GM19324 (cell line): ENCODE results near the gene ZXDC.

Source experiments
- ATAC-seq: cut with Tn5 transposase; IDR thresholded peaks from one replicate; pipeline ENCODE4 v1.9.1; 2021; ENCODE audit warnings: mild to moderate bottlenecking, moderate library complexity; ENCODE audit not compliant: unreplicated experiment, low FRiP score

ZXDC gene

DNA sequence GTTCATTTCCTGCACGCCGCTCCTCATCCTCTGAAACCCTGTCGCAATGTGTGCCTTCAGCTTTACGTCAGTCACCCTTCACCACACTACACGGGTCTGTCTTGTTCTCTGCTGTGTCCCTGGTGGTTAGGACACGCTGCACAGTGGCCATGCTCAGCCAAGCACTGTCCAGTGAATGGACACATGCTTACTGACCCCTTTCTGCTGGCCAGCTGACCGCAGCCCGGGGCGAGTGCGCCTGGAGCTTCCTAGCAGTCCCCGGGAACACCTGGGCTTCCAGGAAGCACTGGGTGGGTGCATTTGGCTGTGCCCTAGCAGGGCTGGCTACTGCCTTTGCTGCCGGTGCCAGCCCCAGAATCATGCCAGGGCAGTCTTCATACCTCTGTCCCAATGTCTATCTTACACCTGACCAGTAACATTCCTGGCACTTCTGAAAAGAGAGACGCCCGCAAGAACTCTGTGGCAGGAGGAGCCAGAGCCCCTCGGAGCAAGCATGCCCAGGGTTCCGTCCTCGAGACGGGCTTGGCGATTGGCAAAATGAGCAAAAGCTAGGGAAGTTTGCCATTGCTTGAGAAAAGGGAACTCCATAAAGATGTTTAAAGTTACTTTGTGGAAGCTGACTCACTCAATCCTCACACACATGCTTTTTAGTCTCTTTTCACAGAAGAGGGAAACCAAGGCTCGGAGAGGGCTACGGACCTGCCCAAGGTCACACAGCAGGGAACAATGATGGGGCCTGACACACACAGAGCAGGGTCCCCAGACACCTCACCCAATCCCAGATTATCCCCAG is 15.7 kb upstream of the ZXDC start:
- ATAC-seq, result no peak

DNA sequence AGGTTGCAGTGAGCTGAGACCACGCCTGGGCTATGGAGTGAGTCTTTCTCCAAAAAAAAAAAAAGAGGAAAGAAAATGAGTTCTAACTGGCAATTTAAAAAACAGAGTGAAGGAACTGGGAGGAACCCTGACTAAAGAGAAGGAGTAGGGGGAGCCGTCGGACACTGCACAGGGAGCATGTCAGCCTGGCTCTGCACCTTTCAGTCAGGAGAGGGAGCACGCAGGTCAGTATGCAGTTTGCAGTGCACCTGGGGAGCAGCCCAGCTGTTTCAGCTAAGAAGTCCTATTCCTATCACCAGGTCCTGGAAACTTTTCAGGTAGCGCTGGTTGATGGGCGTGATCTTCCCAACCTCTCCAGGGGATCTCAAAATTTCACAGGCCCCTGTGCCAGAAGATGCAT is 14.9 kb upstream of the ZXDC start:
- ATAC-seq, result no peak

DNA sequence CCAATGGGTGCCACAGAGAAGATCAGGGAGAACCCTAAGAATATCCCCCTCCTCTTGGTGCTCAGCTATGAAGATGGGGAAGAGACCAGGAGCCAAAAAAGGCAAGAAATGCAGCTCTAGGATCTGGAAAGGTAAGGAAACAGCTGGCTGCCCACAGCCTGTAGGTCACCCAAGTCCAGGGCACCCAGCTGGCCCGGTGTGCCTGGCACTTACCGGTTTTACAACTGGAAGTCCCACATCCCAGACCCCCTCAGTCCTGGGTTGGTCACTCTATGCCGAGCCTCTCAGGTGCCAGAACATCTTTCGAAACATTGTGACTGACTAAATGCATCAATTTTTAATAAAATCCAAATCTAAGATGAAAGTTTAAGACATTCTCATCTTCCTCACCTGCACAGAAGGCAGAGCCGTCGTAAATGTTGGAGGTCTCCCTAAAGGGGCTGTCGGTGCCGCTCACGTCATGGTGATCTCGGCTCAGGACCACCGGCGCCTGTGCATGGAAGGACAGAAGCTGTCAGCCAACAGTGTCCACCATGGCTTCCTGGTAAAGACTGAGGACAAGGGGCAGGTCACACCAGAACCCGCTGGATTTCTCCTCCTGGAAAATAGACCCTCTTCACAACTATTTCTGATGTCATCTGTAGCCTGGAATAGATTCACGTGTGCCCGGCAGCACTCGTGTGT is 13.3 kb upstream of the ZXDC start:
- no peak for ATAC-seq

DNA sequence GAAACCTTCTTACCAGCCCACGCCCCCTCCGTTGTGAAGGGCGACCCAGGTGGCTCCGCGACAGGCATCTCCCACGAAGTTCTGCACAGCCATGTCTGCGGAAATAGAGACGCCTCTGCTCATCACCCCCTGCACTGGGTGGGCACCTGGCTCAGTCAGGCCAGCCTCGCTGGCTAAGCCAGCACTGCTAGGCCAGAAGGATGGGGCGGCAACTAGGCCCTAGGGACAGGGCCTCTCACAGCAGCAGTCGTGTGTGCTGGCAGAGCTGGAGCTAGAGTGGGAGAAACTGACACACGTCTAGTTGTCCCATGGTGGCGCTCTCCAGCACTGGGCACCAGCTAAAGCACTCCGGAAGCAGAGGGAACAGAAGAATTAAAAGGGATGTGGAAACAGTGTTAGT is 12.5 kb upstream of the ZXDC start:
- no peak for ATAC-seq

DNA sequence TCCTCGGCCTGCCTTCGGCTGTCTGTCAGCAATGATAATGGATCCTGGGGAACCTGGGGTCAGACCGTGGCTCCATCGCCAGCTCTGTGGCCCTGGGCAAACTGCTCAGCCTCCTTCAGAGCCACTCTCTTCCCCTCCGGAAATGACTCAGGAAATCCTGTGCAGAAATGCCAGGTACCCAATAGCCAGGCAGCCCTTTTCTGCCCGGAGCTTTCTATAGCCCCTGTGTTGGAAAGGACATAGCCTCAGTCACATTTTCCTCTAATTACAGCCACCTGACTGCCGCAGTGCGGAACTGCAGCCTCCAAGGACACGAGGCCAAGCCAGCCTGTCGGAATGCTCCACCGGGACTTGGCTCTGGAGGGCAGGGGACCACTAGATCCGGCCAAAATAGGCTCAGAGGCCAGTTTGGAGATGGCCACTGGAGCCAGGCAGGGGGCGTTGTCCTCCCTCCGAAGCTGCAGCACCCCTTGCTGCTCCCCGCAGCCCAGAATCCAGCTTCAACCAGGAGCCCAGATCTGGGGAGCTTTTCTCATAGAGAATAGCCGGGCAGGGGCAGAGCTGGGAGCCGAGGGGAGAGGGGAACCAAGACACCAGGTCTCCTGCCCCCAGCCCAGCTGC is 11.6 kb upstream of the ZXDC start:
- no peak for ATAC-seq

DNA sequence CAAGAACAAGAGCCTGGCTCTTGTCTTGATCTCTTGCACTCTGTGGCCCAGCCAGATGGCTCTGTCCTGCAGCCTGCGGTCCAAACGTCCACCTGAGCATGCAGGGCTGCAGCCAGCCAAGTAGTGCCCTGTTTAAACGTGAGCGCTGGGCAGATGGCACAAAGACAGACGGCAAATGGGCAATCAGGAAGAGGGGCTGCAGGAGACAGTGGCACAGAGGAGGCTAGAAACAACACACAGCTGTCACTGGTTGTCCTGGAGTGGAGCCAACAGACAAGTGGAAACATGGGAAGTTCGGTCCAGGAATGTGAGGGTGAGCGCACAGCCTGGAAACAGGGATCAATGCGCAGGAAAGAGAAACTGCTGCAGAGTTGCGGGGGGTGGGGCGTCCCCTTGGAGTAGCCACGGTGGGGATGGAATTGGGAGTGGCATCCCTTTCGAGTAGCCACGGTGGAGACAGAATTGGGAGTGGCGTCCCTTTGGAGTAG is 10.7 kb upstream of the ZXDC start:
- no peak for ATAC-seq

DNA sequence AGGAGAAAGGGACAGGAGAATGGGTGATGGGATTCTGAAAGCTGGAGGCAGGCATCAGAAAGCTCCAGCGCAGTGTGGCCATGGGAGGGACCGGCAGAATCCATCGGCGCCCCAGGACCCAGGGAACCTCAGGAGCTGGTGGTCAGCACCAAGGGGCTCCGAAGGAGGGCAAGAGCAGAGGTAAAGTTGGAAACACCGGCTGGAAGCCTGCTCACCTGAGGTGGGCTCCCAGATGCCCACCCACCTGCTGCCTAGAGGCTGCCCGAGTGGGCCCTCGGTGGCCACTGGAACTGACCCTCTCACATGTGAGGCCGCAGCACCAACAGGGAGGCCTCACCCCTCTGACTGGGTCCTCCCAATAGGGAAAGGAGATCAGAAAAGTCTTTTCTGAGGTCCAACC is 10.3 kb upstream of the ZXDC start:
- no peak for ATAC-seq

DNA sequence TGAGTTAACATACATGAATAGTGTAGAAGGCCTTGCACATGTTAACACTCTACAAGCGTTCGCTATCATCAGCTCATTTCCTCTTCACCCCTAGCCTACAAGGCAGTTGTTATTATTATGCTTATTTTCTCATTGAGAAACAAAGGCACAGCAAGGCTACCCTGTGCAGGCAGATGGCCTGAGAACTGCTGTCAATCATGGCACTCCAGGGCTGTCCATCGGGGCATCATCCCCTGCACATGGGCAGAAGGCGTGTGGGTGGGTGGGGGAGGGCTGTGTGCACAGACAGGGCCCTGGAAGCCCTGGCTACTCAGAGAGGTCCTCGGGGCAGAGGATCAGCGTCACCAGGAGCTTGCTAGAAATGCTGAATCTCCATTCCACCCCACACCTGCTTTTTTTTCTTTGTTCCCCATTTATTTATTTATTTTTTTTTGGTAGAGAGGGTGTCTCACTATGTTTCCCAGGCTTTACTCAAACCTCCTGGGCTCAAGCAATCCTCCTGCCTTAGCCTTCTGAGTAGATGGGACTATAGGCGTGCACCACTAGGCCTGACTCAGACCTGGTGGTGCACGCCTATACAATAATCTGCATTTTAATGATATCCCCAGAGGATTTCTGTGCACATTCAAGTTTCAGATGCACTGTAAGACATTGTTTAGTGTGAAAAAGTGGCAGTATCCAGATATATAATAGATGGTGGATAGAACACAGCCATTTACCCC is 9.6 kb upstream of the ZXDC start:
- no peak for ATAC-seq

DNA sequence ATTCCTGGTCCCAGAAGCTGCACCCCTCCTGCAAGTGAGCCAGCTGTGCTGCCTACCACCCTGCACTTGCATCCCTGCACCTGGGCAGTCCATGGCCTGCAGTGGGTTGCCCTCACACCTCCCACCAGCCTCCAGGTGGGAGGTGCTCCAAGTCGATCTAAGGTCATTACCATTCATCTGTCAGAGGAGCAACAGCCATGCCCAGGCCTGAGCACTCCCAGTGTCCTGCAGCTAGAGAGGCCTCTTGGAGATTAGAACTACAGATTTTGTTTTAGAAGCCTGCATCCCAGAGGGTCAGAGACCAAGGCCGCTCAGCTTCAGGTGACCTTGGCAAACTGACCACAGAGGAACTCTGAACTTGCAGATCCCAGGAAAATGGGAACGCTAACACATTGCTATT is 9.0 kb upstream of the ZXDC start:
- ATAC-seq, result no peak

DNA sequence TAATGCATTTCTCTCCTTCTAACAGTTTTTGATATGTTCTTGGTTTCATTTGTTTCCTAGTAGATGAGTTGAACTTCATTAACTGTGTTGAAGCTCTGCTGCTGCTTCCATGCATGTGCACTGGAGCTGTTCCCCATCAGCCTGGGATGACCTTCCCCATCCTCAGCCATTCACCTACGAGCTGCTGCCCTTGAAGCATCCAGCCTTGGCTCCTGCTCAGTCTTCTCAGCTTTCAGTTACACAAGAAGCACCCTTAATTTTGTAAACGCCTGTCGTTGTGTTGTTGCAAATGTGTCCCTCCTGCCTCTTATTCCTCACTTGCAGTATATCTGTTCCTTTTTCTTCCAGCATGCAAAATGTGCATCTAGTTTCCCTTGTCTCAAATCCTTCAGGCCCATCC is 8.5 kb upstream of the ZXDC start:
- ATAC-seq, result no peak

DNA sequence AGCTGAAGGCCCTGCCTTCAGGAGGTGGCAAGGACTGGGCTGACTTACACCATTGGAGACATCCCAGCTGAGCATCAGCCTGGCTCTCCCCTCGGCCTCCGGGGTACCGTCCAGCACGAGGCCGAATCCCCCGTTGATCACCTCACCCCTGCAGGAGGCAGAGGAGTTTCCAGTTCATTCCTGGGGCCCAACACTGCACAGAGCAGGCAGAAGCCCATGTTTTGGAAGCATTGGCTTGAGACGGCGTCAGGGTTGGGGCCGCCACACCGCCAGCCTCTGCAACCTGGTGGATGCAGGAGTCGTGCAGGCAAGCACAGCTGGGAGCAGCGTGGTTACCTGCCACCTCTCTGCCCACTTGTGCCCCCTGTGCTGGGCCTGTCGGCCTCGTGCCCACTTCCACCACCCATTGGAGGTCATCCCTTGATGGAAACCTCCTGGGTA is 7.7 kb upstream of the ZXDC start:
- no peak for ATAC-seq

DNA sequence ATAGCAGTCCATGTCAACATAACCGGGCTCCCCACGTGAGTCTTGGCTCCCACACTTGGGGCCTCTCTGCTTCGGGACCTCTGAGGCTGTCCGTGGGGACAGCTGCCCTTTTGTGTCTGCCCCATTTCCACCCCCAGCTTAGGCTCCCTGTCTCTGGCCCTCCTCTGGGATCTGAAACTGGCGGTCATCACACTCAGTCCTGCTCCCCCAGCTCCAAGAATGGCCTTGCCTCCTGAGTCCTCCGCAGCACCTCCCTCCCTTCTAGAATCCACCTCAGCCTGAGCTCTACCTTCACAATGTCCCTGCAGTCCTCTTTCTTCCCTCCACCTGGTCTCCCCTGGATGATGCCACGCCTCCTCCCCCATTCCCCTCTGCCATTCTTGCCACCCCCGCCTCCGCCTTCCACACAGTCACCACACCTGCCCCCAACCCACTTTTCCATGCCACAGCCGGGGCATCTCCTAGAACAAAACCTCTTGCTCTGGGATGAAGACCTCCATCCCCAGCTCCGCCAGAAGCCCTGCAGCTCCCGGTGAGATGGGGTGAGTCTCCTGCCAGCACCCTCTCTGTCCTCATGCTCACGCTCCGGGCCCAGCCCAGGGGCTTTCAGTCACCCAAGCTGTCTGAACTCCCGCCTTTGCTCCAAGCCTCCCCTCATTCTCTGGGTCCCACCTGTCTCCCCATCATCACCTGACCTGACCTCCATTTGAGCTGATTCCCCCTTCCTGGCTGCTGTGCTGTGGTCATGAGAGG is 7.0 kb upstream of the ZXDC start:
- ATAC-seq, result no peak

DNA sequence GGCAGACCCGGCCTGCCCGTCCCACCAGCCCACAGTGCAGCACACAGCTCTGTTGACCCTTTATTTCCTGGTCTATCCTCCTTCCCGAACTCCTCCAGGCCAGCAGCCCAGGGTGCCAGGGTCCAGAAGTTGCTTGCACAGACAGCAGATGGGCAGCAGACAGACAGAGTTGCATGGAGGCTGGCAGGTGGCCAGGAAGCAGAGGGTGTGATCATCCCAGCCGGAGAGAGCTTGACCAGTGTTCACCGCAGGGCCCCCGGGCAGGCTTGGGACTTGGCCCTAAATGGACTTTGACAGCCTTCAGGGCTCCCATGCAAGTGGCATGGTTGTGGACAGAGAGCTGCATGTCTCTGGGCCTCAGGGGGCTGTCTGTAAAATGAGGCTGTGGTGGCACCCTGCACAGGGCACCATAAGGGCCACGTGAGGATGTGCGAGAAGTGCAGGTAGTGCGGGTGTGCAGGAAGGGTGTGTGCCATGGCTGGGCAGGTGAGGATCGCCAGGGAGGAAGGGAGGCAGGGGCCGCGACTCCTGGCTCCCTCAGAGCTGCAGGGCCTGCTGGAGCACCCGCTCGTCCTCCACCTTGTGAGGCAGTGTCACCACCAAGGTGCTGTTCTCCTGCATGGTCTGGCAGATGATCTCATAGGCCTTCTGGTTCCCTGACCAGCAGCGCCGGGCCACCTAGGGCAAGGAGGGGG is 6.3 kb upstream of the ZXDC start:
- ATAC-seq, result no peak

DNA sequence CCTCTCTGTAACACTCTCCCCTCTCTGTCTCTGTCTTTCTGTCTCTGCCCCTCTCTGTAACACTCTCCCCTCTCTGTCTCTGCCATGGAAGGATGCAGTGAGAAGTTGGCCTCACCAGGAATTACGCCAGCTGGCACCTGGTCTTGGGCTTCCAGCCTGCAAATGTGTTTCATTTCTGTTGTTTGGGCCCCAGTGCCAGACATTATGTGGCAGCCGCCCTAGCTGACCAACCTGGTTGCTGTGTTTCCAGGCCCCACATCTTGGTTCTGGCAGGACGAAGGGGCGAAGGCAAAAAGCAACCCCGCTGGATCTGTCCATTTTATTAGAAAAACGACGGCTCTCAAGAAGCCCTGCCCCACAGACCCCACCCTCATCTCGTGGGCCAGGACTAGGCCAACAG is 5.2 kb upstream of the ZXDC start:
- ATAC-seq, result no peak

DNA sequence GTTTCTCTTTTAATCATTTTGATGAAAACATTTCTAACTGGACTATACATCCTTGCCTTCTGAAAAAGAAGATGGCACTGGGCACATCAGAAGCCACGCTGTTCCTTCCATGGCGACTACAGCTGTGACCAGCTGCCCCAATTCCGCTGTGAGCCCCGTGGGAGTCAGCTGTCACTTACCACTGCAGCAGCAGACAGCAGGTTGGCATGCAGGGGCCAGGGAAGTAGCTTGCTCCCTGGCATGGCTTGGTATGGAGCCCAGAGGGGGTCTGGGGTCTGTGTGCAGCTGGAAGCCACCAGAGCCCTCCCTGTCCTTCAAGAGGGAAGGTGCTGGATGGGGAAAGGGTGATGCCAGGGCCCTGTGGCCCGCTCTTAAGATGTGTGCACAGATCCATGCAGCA is 4.5 kb upstream of the ZXDC start:
- ATAC-seq, result no peak

DNA sequence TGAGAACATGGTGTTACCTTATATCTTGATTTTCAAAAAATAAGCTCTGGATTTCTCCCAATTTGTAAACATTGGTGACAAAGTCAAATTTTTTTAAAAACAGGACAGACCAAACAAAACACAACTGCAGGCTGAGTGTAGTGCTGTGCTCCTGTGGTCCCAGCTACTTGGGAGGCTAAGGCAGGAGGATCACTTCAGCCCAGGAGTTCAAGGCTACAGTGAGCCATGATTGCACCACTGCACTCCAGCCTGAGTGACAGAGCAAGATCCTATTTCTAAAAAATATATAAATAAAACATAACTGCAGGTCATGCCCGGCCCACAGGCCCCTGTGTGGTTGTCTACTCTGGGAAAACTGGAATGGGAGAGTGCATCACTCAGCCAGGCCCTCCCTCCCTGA is 4.0 kb upstream of the ZXDC start:
- no peak for ATAC-seq

DNA sequence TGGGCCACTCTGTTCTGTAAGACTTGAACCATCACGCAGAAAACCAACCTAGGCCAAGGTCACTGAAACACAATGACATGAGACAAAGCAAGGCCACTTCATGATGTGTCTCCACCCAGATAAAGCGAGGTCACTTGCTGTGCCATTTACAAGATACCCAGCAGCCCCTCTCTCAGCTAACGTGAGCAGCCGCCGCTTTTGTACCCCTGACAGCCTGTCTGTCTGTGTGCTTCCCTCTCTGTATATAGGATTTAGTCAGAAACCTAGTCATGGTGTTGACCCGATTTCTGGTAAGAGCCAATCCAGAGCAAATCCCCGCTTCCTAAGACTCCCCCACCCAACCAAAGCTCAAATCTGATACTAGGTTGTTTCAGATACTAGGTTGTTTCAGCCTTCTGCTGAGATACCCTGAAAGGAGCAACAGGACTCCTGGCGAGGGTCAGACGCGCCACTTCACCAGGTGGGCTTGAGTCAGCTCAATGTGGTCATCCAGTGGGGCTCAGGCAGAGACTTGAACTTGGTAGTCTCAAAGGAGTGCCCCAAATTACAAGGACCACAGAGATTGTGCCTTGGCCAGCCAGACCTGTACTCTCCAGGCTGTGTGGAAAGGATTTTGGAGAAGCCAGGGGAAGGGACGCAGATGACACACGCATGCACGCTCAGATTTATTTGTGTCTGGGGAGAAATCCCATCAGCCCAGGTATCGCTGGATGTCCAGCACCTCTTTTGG is 3.1 kb upstream of the ZXDC start:
- no peak for ATAC-seq

DNA sequence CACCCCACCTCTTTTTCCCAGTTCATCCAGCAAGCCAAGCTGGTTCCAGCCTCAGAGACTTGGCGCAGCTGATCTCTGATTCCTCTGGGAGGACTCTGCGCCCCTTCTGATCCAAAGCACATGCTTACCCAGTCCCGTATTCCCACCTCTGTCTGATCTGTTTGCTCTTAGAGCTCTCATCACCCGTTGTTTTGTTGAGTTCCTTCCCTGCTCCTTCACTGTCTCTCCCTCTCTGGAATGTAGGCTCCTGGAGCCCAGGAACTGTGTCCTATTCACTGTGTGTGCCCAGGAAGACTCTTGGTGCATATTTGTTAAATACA is 1.3 kb upstream of the ZXDC start:
- ATAC-seq, result no peak
